Measurements from ENCODE around the gene PARD3B.

PARD3B gene

GRCh38 chr2:204638471-204639194 lies 93.4 kb downstream of the PARD3B start:
- no peak for DNase-seq (ENCODE audit: low read depth)
- TF ChIP-seq MYC (IDR thresholded peaks at IDR 0.05; ENCODE audit: low read depth, low read length) = no peak
- TF ChIP-seq MAX (IDR thresholded peaks at IDR 0.05; ENCODE audit: low read depth, low read length) = no peak
- TF ChIP-seq POLR2A (IDR thresholded peaks at IDR 0.05; ENCODE audit: extremely low read depth, insufficient read length) = no peak
- no peak for TF ChIP-seq CTCF (IDR thresholded peaks at IDR 0.05; ENCODE audit: low read depth, low read length)
- H3K4me3 ChIP-seq (ENCODE audit: low read depth, low read length) = no peak overlapping the region

- DNase-seq (ENCODE audit: low read depth) = no peak
- no peak overlapping the region for H3K4me3 ChIP-seq (ENCODE audit: low read depth, low read length)
- TF ChIP-seq POLR2A (IDR thresholded peaks at IDR 0.05; ENCODE audit: extremely low read depth, insufficient read length) = no peak
- no peak for TF ChIP-seq MYC (IDR thresholded peaks at IDR 0.05; ENCODE audit: low read depth, low read length)
- no peak for TF ChIP-seq MAX (IDR thresholded peaks at IDR 0.05; ENCODE audit: low read depth, low read length)
- TF ChIP-seq CTCF (IDR thresholded peaks at IDR 0.05; ENCODE audit: low read depth, low read length) = no peak
Observed at GRCh38 chr2:204643326-204643725, 98.1 kb downstream of the PARD3B start.

GRCh38 chr2:204645018-204645773 lies 99.9 kb downstream of the PARD3B start:
- no peak overlapping the region for H3K4me3 ChIP-seq (ENCODE audit: low read depth, low read length)
- no peak for DNase-seq (ENCODE audit: low read depth)
- TF ChIP-seq MAX (IDR thresholded peaks at IDR 0.05; ENCODE audit: low read depth, low read length) (no peak), MYC (IDR thresholded peaks at IDR 0.05; ENCODE audit: low read depth, low read length) (no peak), CTCF (IDR thresholded peaks at IDR 0.05; ENCODE audit: low read depth, low read length) (no peak), POLR2A (IDR thresholded peaks at IDR 0.05; ENCODE audit: extremely low read depth, insufficient read length) (no peak)

GRCh38 chr2:204647626-204648025 lies 102.4 kb downstream of the PARD3B start:
- DNase-seq (ENCODE audit: low read depth) = no peak
- no peak overlapping the region for H3K4me3 ChIP-seq (ENCODE audit: low read depth, low read length)
- no peak for TF ChIP-seq CTCF (IDR thresholded peaks at IDR 0.05; ENCODE audit: low read depth, low read length)
- no peak for TF ChIP-seq POLR2A (IDR thresholded peaks at IDR 0.05; ENCODE audit: extremely low read depth, insufficient read length)
- no peak for TF ChIP-seq MYC (IDR thresholded peaks at IDR 0.05; ENCODE audit: low read depth, low read length)
- TF ChIP-seq MAX (IDR thresholded peaks at IDR 0.05; ENCODE audit: low read depth, low read length) = no peak

DNA sequence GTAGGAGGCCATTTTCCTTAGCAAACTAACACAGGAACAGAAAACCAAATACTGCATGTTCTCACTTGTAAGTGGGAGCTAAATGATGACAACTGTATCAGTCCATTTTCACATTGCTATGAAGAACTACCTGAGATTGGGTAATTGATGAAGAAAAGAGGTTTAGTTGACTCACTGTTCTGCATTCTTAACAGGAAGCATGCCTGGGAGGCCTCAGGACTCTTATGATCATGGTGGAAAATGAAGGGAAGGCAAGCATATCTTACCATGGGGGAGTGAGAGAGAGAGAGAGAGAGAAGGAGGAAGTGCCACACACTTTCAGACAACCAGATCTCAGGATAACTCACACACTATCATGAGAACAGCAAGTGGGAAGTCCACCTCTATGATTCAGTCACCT lies 105.3 kb downstream of the PARD3B start:
- no peak overlapping the region for H3K4me3 ChIP-seq (ENCODE audit: low read depth, low read length)
- DNase-seq (ENCODE audit: low read depth) = no peak
- TF ChIP-seq POLR2A (IDR thresholded peaks at IDR 0.05; ENCODE audit: extremely low read depth, insufficient read length) (no peak), CTCF (IDR thresholded peaks at IDR 0.05; ENCODE audit: low read depth, low read length) (no peak), MYC (IDR thresholded peaks at IDR 0.05; ENCODE audit: low read depth, low read length) (no peak), MAX (IDR thresholded peaks at IDR 0.05; ENCODE audit: low read depth, low read length) (no peak)
